Activated B cell treated with CpG ODN at 0.5 μM for 24 hours (primary cell): ENCODE measurements around the gene CEMIP2. TPM values are rescaled to one million over a fixed set of nuclear protein-coding genes. Genes with fewer than 3 reads are reported as not detected.

ENCODE experiments used
- ATAC-seq: fragments of 200-7000 bp; cut with Tn5 transposase; one replicate; pipeline ENCODE4 v1.10.0; 2021; ENCODE audit warnings: low read depth, mild to moderate bottlenecking, moderate library complexity
- CTCF ChIA-PET: fragments of 350-600 bp; sonication (Branson Sonifier 250); formaldehyde crosslinking; loops from one replicate; lab custom pipeline; 2021; ENCODE audit warnings: antibody characterized with exemption; lab: Charles Lee
- POLR2A ChIA-PET: fragments of 350-600 bp; sonication (Branson Sonifier 250); formaldehyde crosslinking; loops from one replicate; lab custom pipeline; 2021; ENCODE audit warnings: antibody characterized with exemption; lab: Charles Lee
- DNase-seq: peaks from one replicate; pipeline ENCODE4 v3.0.0; 2022
- H3K27ac Mint-ChIP-seq: one replicate; pipeline ENCODE4 v1.8.0; 2020; ENCODE audit warnings: mixed read lengths
- H3K27me3 Mint-ChIP-seq: one replicate; pipeline ENCODE4 v1.8.0; 2021; ENCODE audit warnings: mixed read lengths
- H3K36me3 Mint-ChIP-seq: one replicate; pipeline ENCODE4 v1.8.0; 2021; ENCODE audit warnings: low read depth, mixed read lengths
- H3K4me1 Mint-ChIP-seq: one replicate; pipeline ENCODE4 v1.8.0; 2021; ENCODE audit warnings: mixed read lengths
- H3K4me3 Mint-ChIP-seq: one replicate; pipeline ENCODE4 v1.8.0; 2020; ENCODE audit warnings: mild to moderate bottlenecking, mixed read lengths
- H3K9me3 Mint-ChIP-seq: one replicate; pipeline ENCODE4 v1.8.0; 2020; ENCODE audit warnings: mixed read lengths
- CTCF ChIP-seq: fragments of 200-600 bp; IDR thresholded peaks from one replicate; pipeline ENCODE4 v1.8.0; 2022; ENCODE audit warnings: antibody characterized with exemption, mild to moderate bottlenecking
- intact Hi-C: fragments of 100-400 bp; cut with micrococcal nuclease; formaldehyde crosslinking; loops from one replicate; pipeline ENCODE4 v1.15.1; 2024
- total RNA-seq: library from RNA; stranded (reverse); gene quantifications from 2 replicates; pipeline ENCODE4 v1.2.3, GENCODE V29; 2022

Gene CEMIP2
- total RNA-seq, 1 donor from 2014 or later = 25.5 TPM

- no peak for DNase-seq
- intact Hi-C loops = loop anchor here (2.0 kb wide), 1 partner anchor 83 kb away; the partner anchor contains the start of gene CEMIP2
- ATAC-seq = no peak
- H3K4me1 Mint-ChIP-seq = peaks cover 52% of the 10 kb centered on the region
- H3K36me3 Mint-ChIP-seq = peaks cover 41% of the 10 kb centered on the region
- H3K27me3 Mint-ChIP-seq = no peaks in the 10 kb centered on the region
- ChIA-PET CTCF (interaction anchor here (1.2 to 1.6 kb wide), 2 partner anchors 30 to 81 kb away, joined by 3 to 4 read pairs; no protein-coding TSS in a partner anchor), POLR2A (interaction anchor here (0.8 kb wide), 1 partner anchor 10 kb away, joined by 9 read pairs; no protein-coding TSS in a partner anchor)
- H3K4me3 Mint-ChIP-seq = peak overlapping the region; percentile 26
- no peak for TF ChIP-seq CTCF
- H3K27ac Mint-ChIP-seq = peak overlapping the region; percentile 66
- H3K9me3 Mint-ChIP-seq = no peaks in the 10 kb centered on the region
Measured at GRCh38 chr9:71685988-71686387, 82.3 kb downstream of the CEMIP2 start.

DNA sequence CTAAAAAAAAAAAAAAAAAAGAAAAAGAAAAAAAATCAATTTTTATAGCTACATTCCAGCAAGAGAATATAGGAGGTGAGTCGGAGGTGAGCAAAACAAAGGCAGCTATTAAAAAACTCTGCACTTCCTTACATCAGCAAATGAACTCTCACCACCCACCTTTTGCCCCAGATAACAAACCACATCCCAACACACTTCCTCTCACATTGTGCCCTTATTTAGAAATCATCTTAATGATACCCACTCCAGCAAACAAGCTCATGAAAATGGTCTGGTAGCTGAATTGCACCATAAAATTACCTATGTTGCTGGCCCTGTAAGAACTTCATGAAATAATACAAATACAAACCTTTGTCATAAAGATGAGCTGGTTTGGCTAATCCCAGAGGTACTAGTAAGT, 82.9 kb downstream of the CEMIP2 start:
- no peak overlapping the region for H3K4me3 Mint-ChIP-seq
- no peaks in the 10 kb centered on the region for H3K27me3 Mint-ChIP-seq
- no peak for TF ChIP-seq CTCF
- no peak for DNase-seq
- peak; percentile 45 for ATAC-seq
- ChIA-PET POLR2A (interaction anchor here (0.6 to 0.8 kb wide), 4 partner anchors 9 to 679 kb away, joined by 3 to 9 read pairs (median 4); partner anchors contain the start of genes ABHD17B, C9orf85 and ZFAND5), CTCF (interaction anchor here (1.2 to 1.6 kb wide), 2 partner anchors 30 to 81 kb away, joined by 3 to 4 read pairs; no protein-coding TSS in a partner anchor)
- peaks cover 57% of the 10 kb centered on the region for H3K4me1 Mint-ChIP-seq
- H3K36me3 Mint-ChIP-seq = peaks cover 36% of the 10 kb centered on the region
- intact Hi-C loops = loop anchor here (2.0 kb wide), 1 partner anchor 83 kb away; the partner anchor contains the start of gene CEMIP2
- peak overlapping the region; percentile 59 for H3K27ac Mint-ChIP-seq
- H3K9me3 Mint-ChIP-seq = no peaks in the 10 kb centered on the region

DNA sequence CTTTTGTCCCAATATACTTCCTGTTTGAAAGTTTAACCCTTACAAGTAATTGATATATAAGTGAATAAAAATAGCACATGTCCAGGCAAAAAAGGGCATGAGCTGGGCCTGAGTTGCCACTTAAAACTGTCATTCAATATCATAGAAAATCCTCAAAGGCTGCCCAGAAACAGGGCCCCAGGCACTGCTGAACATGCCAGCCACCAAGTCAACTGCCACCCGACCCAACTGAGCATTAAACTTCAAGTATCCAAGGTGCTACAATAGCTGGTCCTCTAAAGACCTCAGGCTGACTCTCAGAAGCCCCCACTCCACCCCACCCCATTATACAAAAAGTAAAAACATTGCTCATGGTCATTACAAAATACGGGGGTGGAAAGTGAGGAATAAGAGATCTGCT, 83.7 kb downstream of the CEMIP2 start:
- CTCF ChIA-PET = interaction anchor here (1.2 to 1.6 kb wide), 2 partner anchors 31 to 80 kb away, joined by 3 to 4 read pairs; no protein-coding TSS in a partner anchor
- no peak for TF ChIP-seq CTCF
- Mint-ChIP-seq H3K4me3 (no peak overlapping the region), H3K4me1 (peaks cover 65% of the 10 kb centered on the region), H3K36me3 (peaks cover 28% of the 10 kb centered on the region), H3K9me3 (no peaks in the 10 kb centered on the region), H3K27ac (no peak overlapping the region), H3K27me3 (no peaks in the 10 kb centered on the region)
- POLR2A ChIA-PET = no interaction called here
- no peak for DNase-seq
- no peak for ATAC-seq
- intact Hi-C loops = loop anchor here (2.0 to 5.0 kb wide), 2 partner anchors 33 to 84 kb away; partner anchors contain the start of gene CEMIP2

- no peak for TF ChIP-seq CTCF
- H3K4me3 Mint-ChIP-seq = no peak overlapping the region
- ChIA-PET CTCF (no interaction called here), POLR2A (interaction anchor here (0.7 kb wide), 1 partner anchor 15 kb away, joined by 3 read pairs; no protein-coding TSS in a partner anchor)
- ATAC-seq (no peak), DNase-seq (no peak)
- H3K4me1 Mint-ChIP-seq = peaks cover 74% of the 10 kb centered on the region
- peak overlapping the region; percentile 27 for H3K27ac Mint-ChIP-seq
- H3K27me3 Mint-ChIP-seq = no peaks in the 10 kb centered on the region
- H3K36me3 Mint-ChIP-seq = peaks cover 20% of the 10 kb centered on the region
- intact Hi-C loops = loop anchor here (2.0 to 5.0 kb wide), 2 partner anchors 34 to 85 kb away; partner anchors contain the start of gene CEMIP2
- no peaks in the 10 kb centered on the region for H3K9me3 Mint-ChIP-seq
Measured at GRCh38 chr9:71683598-71684235, 84.6 kb downstream of the CEMIP2 start.
